GM23338 (cell line): ENCODE data around the gene DTL. TPM values are rescaled to one million over a fixed set of nuclear protein-coding genes. Genes with fewer than 3 reads are reported as not detected.

ENCODE experiments used
- CREB1 ChIP-seq: fragments of 250-450 bp; sonication (Bioruptor Pico); IDR thresholded peaks from 2 replicates; pipeline ENCODE4 v1.5.0; 2020; ENCODE audit warnings: low read depth, mild to moderate bottlenecking, moderate library complexity
- EZH2 ChIP-seq: fragments of 200-600 bp; sonication (generic); IDR thresholded peaks from one replicate; pipeline ENCODE4 v1.8.0; 2017; ENCODE audit warnings: antibody characterized with exemption, mild to moderate bottlenecking, low read depth; ENCODE audit not compliant: unreplicated experiment
- POLR2AphosphoS5 ChIP-seq: IDR thresholded peaks from 2 replicates; pipeline ENCODE4 v1.6.1; 2016; ENCODE audit warnings: antibody characterized with exemption, low read depth
- STAT1 ChIP-seq: IDR thresholded peaks from one replicate; pipeline ENCODE4 v1.6.1; 2016; ENCODE audit warnings: antibody characterized with exemption; ENCODE audit not compliant: unreplicated experiment
- ZNF114 ChIP-seq: fragments of 250-450 bp; sonication (Bioruptor Pico); IDR thresholded peaks from 2 replicates; pipeline ENCODE4 v1.5.0; 2020; ENCODE audit warnings: mild to moderate bottlenecking, moderate library complexity
- ZNF331 ChIP-seq: fragments of 250-450 bp; sonication (Bioruptor Pico); IDR thresholded peaks from 2 replicates; pipeline ENCODE4 v1.5.0; 2020; ENCODE audit warnings: low read depth, mild to moderate bottlenecking, moderate library complexity
- ZNF462 ChIP-seq: fragments of 250-450 bp; sonication (Bioruptor Pico); IDR thresholded peaks from 2 replicates; pipeline ENCODE4 v1.5.0; 2020; ENCODE audit warnings: mild to moderate bottlenecking, moderate library complexity
- polyA plus RNA-seq: library from polyadenylated mRNA; unstranded; fragments of >200 nt; fragmentation: Nextera tagmentation; extraction: Ambion mirVana; gene quantifications from 2 replicates; pipeline ENCODE4 v1.2.1, GENCODE V29; 2016
- total RNA-seq: library from RNA; depleted of rRNA; stranded (reverse); fragments of >200 nt; shearing (Covaris generic); gene quantifications from 2 replicates; pipeline ENCODE4 v1.2.3, GENCODE V29; 2014
- TF ChIP-seq, protein P1 (sequence below): IDR thresholded peaks from 2 replicates; pipeline ENCODE4 v1.6.1; 2016; ENCODE audit warnings: antibody characterized with exemption
- TF ChIP-seq, protein P2 (sequence below), 2 experiments: fragments of 200-600 bp in 1 of 2; sonication (generic) in 1 of 2; conservative IDR thresholded peaks; 2 replicates each; pipeline versions ENCODE4 v1.5.1 to v1.6.1; 2016 to 2017; ENCODE audit warnings: antibody characterized with exemption in 2 of 2, low read depth in 2 of 2, mild to moderate bottlenecking in 2 of 2, moderate library complexity in 1 of 2

DTL gene
- total and polyA plus RNA-seq, 2 experiments from 2014 or later: 26.5 to 58.8 TPM

GRCh38 chr1:212045981-212046380 is 10.4 kb downstream of the DTL start (continued):
- no peak for TF ChIP-seq ZNF462
- no peak for TF ChIP-seq POLR2AphosphoS5
- TF ChIP-seq ZNF331: no peak
- TF ChIP-seq, protein P1, sequence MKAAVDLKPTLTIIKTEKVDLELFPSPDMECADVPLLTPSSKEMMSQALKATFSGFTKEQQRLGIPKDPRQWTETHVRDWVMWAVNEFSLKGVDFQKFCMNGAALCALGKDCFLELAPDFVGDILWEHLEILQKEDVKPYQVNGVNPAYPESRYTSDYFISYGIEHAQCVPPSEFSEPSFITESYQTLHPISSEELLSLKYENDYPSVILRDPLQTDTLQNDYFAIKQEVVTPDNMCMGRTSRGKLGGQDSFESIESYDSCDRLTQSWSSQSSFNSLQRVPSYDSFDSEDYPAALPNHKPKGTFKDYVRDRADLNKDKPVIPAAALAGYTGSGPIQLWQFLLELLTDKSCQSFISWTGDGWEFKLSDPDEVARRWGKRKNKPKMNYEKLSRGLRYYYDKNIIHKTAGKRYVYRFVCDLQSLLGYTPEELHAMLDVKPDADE: no peak
- no peak for TF ChIP-seq CREB1 (CRISPR knock-in tag)
- TF ChIP-seq EZH2: no peak
- TF ChIP-seq, protein P2, sequence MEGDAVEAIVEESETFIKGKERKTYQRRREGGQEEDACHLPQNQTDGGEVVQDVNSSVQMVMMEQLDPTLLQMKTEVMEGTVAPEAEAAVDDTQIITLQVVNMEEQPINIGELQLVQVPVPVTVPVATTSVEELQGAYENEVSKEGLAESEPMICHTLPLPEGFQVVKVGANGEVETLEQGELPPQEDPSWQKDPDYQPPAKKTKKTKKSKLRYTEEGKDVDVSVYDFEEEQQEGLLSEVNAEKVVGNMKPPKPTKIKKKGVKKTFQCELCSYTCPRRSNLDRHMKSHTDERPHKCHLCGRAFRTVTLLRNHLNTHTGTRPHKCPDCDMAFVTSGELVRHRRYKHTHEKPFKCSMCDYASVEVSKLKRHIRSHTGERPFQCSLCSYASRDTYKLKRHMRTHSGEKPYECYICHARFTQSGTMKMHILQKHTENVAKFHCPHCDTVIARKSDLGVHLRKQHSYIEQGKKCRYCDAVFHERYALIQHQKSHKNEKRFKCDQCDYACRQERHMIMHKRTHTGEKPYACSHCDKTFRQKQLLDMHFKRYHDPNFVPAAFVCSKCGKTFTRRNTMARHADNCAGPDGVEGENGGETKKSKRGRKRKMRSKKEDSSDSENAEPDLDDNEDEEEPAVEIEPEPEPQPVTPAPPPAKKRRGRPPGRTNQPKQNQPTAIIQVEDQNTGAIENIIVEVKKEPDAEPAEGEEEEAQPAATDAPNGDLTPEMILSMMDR (conservative IDR thresholded peaks at IDR 0.05; ENCODE audit: low read depth in 2 of 2): no peak
- no peak for TF ChIP-seq STAT1
- TF ChIP-seq ZNF114 (CRISPR knock-in tag): no peak
